ENCODE data around the gene PABPC1L.

DNA sequence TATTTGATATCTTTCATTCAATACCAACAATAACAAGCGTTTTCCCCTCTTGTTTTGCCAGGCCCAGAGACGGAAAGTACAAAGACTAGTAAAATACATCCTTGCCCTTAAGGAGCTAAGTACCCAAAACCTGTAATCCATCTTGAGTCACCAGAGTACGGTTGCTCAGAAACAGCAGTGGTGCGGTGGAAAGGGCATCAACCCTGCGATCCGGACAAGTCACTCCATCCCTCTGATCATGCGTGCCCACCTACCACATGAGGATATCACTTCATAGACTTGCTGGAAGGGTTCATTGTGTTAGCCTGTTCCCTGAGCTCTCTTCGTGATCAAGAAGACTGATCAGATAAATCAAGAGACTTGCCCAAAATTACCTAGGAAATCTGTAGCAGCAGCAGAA, 48.4 kb downstream of the PABPC1L start:
- no peak for TF ChIP-seq POLR2A (IDR thresholded peaks at IDR 0.05; ENCODE audit: low read depth)
- TF ChIP-seq, protein P1, sequence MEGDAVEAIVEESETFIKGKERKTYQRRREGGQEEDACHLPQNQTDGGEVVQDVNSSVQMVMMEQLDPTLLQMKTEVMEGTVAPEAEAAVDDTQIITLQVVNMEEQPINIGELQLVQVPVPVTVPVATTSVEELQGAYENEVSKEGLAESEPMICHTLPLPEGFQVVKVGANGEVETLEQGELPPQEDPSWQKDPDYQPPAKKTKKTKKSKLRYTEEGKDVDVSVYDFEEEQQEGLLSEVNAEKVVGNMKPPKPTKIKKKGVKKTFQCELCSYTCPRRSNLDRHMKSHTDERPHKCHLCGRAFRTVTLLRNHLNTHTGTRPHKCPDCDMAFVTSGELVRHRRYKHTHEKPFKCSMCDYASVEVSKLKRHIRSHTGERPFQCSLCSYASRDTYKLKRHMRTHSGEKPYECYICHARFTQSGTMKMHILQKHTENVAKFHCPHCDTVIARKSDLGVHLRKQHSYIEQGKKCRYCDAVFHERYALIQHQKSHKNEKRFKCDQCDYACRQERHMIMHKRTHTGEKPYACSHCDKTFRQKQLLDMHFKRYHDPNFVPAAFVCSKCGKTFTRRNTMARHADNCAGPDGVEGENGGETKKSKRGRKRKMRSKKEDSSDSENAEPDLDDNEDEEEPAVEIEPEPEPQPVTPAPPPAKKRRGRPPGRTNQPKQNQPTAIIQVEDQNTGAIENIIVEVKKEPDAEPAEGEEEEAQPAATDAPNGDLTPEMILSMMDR (IDR thresholded peaks at IDR 0.05) = no peak
